HG03103 (cell line): Measurements from ENCODE around the gene OGA.

Experiments used
- ATAC-seq: cut with Tn5 transposase; IDR thresholded peaks from one replicate; pipeline ENCODE4 v1.9.1; 2021; ENCODE audit warnings: low read depth; ENCODE audit not compliant: unreplicated experiment

OGA gene

GRCh38 chr10:101776161-101776817 lies 42.0 kb downstream of the OGA start:
- no peak for ATAC-seq

GRCh38 chr10:101775273-101776160 lies 42.7 kb downstream of the OGA start, which contains the start of gene FGF8:
Gene FGF8 (minus strand): TSS chr10:101776114. CDS start chr10:101775900, 214 bp downstream.
- no peak for ATAC-seq

GRCh38 chr10:101774589-101775272 lies 43.5 kb downstream of the OGA start:
- no peak for ATAC-seq

GRCh38 chr10:101773923-101774588 lies 44.2 kb downstream of the OGA start:
- ATAC-seq = no peak

- no peak for ATAC-seq
These were observed 45.1 kb downstream of the OGA start for GRCh38 chr10:101772895-101773761.

- no peak for ATAC-seq
These were observed 46.0 kb downstream of the OGA start for GRCh38 chr10:101772017-101772894.

GRCh38 chr10:101771380-101771779 lies 46.9 kb downstream of the OGA start:
- ATAC-seq = no peak

GRCh38 chr10:101770331-101771215 lies 47.7 kb downstream of the OGA start:
- ATAC-seq = no peak

GRCh38 chr10:101769541-101770180 lies 48.6 kb downstream of the OGA start:
- ATAC-seq = no peak

- ATAC-seq = no peak
These were observed 49.5 kb downstream of the OGA start for GRCh38 chr10:101768791-101769170.

GRCh38 chr10:101767966-101768790 lies 50.1 kb downstream of the OGA start:
- ATAC-seq = no peak

GRCh38 chr10:101767600-101767945 lies 50.7 kb downstream of the OGA start:
- no peak for ATAC-seq

GRCh38 chr10:101766753-101767599 lies 51.3 kb downstream of the OGA start:
- no peak for ATAC-seq

GRCh38 chr10:101766306-101766705 lies 51.9 kb downstream of the OGA start:
- ATAC-seq = no peak

- no peak for ATAC-seq
These were observed 55.0 kb downstream of the OGA start for GRCh38 chr10:101763141-101763846.
